ENCODE data around the gene CNTLN. TPM values are rescaled to one million over a fixed set of nuclear protein-coding genes. Genes with fewer than 3 reads are reported as not detected.

Gene CNTLN
- total and polyA plus RNA-seq, 2 of the 13 experiments (the other 11 are each of a cell fraction or from before 2014, with no cell fraction given), result 1.5 to 5.7 TPM

GRCh38 chr9:17332115-17332514 lies 197.3 kb downstream of the CNTLN start:
- intact Hi-C loops (cut with micrococcal nuclease; ENCODE audit: unreplicated experiment), result no loop called here
- H3K9ac ChIP-seq (ENCODE audit: insufficient read depth, low read depth, low read length), result no peak overlapping the region
- no peaks in the 10 kb centered on the region for H3K36me3 ChIP-seq (replicated peaks in 1 of 2; ENCODE audit: control insufficient read depth in 1 of 2, insufficient read depth in 2 of 2, low read length in 2 of 2)
- 75% methylated on average over 3 of the region's 3 CpGs for WGBS (ENCODE audit: low lambda C conversion rate)
- no peaks in the 10 kb centered on the region for H4K20me1 ChIP-seq (ENCODE audit: insufficient read depth, low read length)
- BruUV-seq (replicated peaks), result no TSS peak
- H3K4me3 ChIP-seq (replicated peaks in 1 of 3; ENCODE audit: insufficient read depth in 1 of 3, low read depth in 2 of 3, low read length in 3 of 3), result no peak overlapping the region
- FAIRE-seq (no peak), ATAC-seq (no peak), DNase-seq (ENCODE audit: low spot score) (no peak)
- no peaks in the 10 kb centered on the region for H3K27me3 ChIP-seq (ENCODE audit: control insufficient read depth in 1 of 2, insufficient read depth in 2 of 2, low read length in 2 of 2)
- H3K27ac ChIP-seq (ENCODE audit: extremely low read length, insufficient read depth, low read length), result no peak overlapping the region
- CTCF ChIA-PET (ENCODE audit: low intra/inter-chr PET ratio, low total read pairs), result no interaction called here
- H2AFZ ChIP-seq (ENCODE audit: low read length), result no peak overlapping the region
- POLR2A ChIA-PET, result no interaction called here
- in situ Hi-C loops (cut with HindIII; ENCODE audit: extremely low pct_ligation_motif_present, low pct_unique_long_range_greater_than_20kb), result no loop called here
- H3K4me2 ChIP-seq (ENCODE audit: low read depth, low read length), result no peak overlapping the region
- no peaks in the 10 kb centered on the region; the same call in 1 of the 2 replicates for H3K9me3 ChIP-seq (ENCODE audit: low read length)
- H3K4me1 ChIP-seq (ENCODE audit: insufficient read depth, low read length), result no peaks in the 10 kb centered on the region
- H3K79me2 ChIP-seq (ENCODE audit: insufficient read depth, low read length), result no peaks in the 10 kb centered on the region
- TF ChIP-seq ZNF143 (CRISPR knock-in tag; IDR thresholded peaks at IDR 0.05) (no peak), RELA (CRISPR knock-in tag; IDR thresholded peaks at IDR 0.05) (no peak), ZNF337 (CRISPR knock-in tag; IDR thresholded peaks at IDR 0.05; ENCODE audit: borderline replicate concordance, low read depth) (no peak), PHF5A (CRISPR knock-in tag; IDR thresholded peaks at IDR 0.05; ENCODE audit: low read depth, unreplicated experiment) (no peak), ZNF772 (CRISPR knock-in tag; IDR thresholded peaks at IDR 0.05) (no peak), TEAD3 (CRISPR knock-in tag; optimal IDR thresholded peaks at IDR 0.05; ENCODE audit: borderline replicate concordance) (no peak), SOX5 (CRISPR knock-in tag; IDR thresholded peaks at IDR 0.05; ENCODE audit: borderline replicate concordance) (no peak), ZNF616 (CRISPR knock-in tag; IDR thresholded peaks at IDR 0.05; ENCODE audit: low read depth) (no peak), ZNF800 (CRISPR knock-in tag; IDR thresholded peaks at IDR 0.05) (no peak), ZNF558 (CRISPR knock-in tag; IDR thresholded peaks at IDR 0.05; ENCODE audit: borderline replicate concordance) (no peak), NAIF1 (CRISPR knock-in tag; IDR thresholded peaks at IDR 0.05; ENCODE audit: borderline replicate concordance) (no peak), NCOA1 (CRISPR knock-in tag; IDR thresholded peaks at IDR 0.05) (no peak), ZNF232 (CRISPR knock-in tag; IDR thresholded peaks at IDR 0.05; ENCODE audit: borderline replicate concordance) (no peak), ZFP90 (CRISPR knock-in tag; IDR thresholded peaks at IDR 0.05; ENCODE audit: borderline replicate concordance) (no peak), ARID3A (IDR thresholded peaks at IDR 0.05; ENCODE audit: low read depth, low read length) (no peak)
- TF ChIP-seq, protein P1, sequence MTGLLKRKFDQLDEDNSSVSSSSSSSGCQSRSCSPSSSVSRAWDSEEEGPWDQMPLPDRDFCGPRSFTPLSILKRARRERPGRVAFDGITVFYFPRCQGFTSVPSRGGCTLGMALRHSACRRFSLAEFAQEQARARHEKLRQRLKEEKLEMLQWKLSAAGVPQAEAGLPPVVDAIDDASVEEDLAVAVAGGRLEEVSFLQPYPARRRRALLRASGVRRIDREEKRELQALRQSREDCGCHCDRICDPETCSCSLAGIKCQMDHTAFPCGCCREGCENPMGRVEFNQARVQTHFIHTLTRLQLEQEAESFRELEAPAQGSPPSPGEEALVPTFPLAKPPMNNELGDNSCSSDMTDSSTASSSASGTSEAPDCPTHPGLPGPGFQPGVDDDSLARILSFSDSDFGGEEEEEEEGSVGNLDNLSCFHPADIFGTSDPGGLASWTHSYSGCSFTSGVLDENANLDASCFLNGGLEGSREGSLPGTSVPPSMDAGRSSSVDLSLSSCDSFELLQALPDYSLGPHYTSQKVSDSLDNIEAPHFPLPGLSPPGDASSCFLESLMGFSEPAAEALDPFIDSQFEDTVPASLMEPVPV (CRISPR knock-in tag; IDR thresholded peaks at IDR 0.05), result no peak
- TF ChIP-seq, protein P2, sequence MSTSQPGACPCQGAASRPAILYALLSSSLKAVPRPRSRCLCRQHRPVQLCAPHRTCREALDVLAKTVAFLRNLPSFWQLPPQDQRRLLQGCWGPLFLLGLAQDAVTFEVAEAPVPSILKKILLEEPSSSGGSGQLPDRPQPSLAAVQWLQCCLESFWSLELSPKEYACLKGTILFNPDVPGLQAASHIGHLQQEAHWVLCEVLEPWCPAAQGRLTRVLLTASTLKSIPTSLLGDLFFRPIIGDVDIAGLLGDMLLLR (CRISPR knock-in tag; IDR thresholded peaks at IDR 0.05), result no peak
- TF ChIP-seq, protein P3, sequence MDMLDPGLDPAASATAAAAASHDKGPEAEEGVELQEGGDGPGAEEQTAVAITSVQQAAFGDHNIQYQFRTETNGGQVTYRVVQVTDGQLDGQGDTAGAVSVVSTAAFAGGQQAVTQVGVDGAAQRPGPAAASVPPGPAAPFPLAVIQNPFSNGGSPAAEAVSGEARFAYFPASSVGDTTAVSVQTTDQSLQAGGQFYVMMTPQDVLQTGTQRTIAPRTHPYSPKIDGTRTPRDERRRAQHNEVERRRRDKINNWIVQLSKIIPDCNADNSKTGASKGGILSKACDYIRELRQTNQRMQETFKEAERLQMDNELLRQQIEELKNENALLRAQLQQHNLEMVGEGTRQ (IDR thresholded peaks at IDR 0.05; ENCODE audit: low read depth, low read length), result no peak
- TF ChIP-seq, protein P3 (CRISPR knock-in tag; IDR thresholded peaks at IDR 0.05; ENCODE audit: borderline replicate concordance), result no peak
